MG63 (cell line): ENCODE results near the gene MTFMT. TPM values are rescaled to one million over a fixed set of nuclear protein-coding genes. Genes with fewer than 3 reads are reported as not detected.

Experiments
- DNase-seq: peaks from one replicate; pipeline ENCODE4 v3.0.0-alpha.2; 2020
- H3K27me3 ChIP-seq: fragments of 250-450 bp; sonication (Bioruptor Pico); 2 replicates; pipeline ENCODE4 v1.5.1; 2020; ENCODE audit warnings: mild to moderate bottlenecking, moderate library complexity
- H3K36me3 ChIP-seq: fragments of 250-450 bp; sonication (Bioruptor Pico); 2 replicates; pipeline ENCODE4 v1.5.1; 2020; ENCODE audit warnings: mild to moderate bottlenecking, moderate library complexity
- H3K4me3 ChIP-seq: fragments of 250-450 bp; sonication (Bioruptor Pico); 2 replicates; pipeline ENCODE4 v1.5.1; 2020; ENCODE audit warnings: mild to moderate bottlenecking, moderate library complexity
- H3K9me3 ChIP-seq: fragments of 250-450 bp; sonication (Bioruptor Pico); 2 replicates; pipeline ENCODE4 v1.5.1; 2020; ENCODE audit warnings: mild to moderate bottlenecking, moderate library complexity
- total RNA-seq: library from RNA; depleted of rRNA; stranded (reverse); fragments of >200 nt; shearing (Covaris generic); gene quantifications from 2 replicates; pipeline ENCODE4 v1.2.3, GENCODE V29; 2014; ENCODE audit warnings: low replicate concordance

MTFMT gene
- total RNA-seq, 1 experiment from 2014 or later, result 17.8 TPM

DNA sequence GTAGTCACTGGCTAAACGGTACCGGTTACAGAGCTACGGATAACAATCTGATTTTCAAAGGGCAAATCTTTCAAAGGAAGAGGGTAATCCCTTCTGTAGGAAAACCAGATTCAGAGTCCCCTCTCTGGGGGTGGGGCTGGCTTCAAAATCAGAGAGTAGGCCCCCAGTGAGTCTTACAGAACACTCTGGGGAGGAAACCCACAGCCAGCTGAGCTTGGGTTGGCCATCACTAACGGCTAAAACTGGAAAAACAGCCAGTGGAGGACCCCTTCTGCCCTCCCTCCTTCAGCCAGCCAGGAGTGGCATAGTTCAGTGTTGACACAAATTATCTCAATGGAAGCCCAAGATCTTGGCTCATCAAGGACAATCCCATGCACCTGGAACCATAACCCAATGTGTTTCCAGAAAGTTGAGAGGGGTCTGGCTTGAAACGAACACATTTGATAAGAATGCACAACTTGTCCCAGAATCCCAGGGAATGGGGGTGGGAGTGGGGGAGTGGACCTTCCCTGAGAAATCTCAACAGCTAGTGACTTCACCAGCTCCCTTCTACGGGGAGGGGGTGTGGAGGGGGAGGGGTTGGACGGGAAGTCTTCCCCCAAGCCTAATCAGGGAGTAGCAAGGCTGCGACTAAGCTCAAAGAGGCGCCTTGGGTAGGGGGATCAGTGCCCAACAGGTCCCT, 37.3 kb upstream of the MTFMT start:
- Histone ChIP-seq H3K36me3 (no peaks in the 10 kb centered on the region), H3K27me3 (no peaks in the 10 kb centered on the region), H3K4me3 (peak overlapping the region; percentile 42), H3K9me3 (no peaks in the 10 kb centered on the region)
- DNase-seq, result no peak

DNA sequence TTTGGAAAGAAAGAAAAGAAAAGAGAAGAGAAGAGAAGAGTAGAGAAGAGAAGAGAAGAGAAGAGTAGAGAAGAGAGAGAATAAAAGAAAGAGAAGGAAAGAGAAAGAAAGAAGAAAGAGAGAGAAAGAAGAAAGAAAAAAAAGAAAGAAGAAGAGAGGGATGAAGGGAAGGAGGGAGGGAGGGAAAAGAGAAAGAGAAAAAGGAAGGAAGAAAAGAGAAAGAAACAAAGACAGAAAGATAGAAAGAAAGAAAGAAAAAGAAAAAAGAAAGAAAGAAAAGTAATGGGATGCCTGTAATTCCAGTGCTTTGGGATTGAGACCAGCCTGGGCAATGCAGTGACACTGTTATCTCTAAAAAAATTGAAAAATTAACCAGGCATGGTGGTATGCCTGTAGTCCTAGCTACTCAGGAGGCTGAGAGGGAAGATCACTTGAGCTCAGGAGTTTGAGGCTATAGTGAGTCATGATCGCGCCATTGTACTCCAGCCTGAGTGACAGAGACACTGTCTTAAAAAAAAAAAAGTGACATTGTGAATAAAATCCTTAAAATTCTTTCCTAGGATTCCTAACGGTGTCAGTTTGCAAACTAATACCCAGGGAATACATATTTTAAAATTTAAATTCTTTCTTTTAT, 36.7 kb upstream of the MTFMT start:
- no peaks in the 10 kb centered on the region for H3K36me3 ChIP-seq
- no peaks in the 10 kb centered on the region for H3K27me3 ChIP-seq
- DNase-seq, result no peak
- H3K9me3 ChIP-seq, result no peaks in the 10 kb centered on the region
- no peak overlapping the region; the same call in 1 of the 2 replicates for H3K4me3 ChIP-seq

DNA sequence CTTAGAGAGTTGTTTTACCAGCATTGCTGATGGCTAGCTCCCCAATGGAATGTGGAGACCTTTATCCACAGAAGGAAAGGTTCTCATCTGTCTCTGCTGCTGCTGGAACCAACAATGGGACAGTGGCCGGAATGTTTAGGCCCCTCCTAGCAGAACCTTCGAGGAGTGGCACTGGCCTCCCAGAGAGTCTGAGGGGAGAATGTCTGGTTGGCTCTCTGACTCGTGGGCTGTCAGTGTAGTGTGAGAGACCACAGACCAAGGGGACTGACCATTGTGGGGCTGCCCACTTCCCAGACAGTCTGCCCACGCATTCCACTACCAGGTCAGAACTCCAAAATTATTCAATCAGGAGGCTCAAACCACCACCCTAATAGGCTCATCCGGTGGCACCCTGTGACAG, 33.3 kb upstream of the MTFMT start:
- Histone ChIP-seq H3K36me3 (no peaks in the 10 kb centered on the region), H3K9me3 (no peaks in the 10 kb centered on the region), H3K4me3 (no peak overlapping the region), H3K27me3 (no peaks in the 10 kb centered on the region)
- no peak for DNase-seq

DNA sequence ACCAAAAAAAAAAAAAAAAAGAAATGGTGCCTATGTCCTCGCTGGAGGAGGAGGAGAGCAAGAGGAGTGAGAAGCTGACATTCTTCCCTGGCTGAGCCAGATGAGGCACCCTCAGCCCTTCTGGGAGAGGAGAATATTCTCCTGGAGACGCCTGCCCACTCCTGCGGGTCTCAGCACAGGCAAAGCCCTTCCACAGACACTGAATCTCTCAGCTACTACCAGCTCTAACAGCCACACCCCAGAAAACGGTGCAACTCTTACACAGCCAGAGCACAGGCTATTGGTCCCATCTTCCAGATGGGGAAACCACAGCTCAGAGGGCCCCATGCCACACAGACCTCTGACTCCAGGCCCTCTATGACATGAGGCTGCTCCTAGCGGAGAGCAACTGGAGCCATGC, 32.6 kb upstream of the MTFMT start:
- Histone ChIP-seq H3K9me3 (no peaks in the 10 kb centered on the region), H3K27me3 (no peaks in the 10 kb centered on the region), H3K36me3 (no peaks in the 10 kb centered on the region), H3K4me3 (no peak overlapping the region)
- no peak for DNase-seq

DNA sequence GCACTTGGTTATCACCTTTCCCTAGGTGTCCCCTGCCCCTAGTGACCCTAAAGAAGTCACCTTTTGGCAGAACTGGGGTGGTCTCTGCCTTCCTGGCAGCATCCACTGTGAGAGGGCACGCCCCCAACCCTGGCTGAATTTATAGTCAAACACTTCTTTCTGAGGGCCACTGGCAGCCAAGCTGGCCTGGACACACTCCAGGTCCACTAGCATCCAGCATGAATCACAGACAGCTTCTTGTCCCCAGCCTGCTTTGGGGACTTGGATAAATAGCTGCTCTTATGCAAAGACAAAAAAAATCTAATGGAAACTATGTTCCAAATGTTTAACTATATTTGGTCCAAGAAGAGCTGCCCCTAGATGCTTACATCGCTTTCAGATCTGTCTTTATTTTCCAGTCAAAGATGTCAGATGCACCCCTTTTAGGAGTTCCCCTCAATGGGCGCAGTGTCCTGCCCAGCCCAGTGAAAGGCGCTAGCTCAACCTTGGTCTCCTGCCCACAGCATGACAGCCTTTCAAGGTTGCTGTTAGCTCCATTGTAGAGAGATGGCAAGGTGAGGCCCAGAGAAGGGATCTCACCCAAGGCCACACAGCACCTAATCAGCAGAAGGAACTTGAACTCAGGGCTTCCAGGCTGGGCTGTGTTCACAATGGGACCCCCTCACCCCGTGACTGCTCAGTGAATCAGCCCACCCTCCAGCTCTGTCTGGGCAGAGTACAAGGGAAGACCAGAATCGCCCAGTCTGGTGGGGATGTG, 31.4 kb upstream of the MTFMT start:
- H3K9me3 ChIP-seq, result no peaks in the 10 kb centered on the region
- H3K36me3 ChIP-seq, result no peaks in the 10 kb centered on the region
- no peak overlapping the region for H3K4me3 ChIP-seq
- H3K27me3 ChIP-seq, result no peaks in the 10 kb centered on the region
- no peak for DNase-seq

DNA sequence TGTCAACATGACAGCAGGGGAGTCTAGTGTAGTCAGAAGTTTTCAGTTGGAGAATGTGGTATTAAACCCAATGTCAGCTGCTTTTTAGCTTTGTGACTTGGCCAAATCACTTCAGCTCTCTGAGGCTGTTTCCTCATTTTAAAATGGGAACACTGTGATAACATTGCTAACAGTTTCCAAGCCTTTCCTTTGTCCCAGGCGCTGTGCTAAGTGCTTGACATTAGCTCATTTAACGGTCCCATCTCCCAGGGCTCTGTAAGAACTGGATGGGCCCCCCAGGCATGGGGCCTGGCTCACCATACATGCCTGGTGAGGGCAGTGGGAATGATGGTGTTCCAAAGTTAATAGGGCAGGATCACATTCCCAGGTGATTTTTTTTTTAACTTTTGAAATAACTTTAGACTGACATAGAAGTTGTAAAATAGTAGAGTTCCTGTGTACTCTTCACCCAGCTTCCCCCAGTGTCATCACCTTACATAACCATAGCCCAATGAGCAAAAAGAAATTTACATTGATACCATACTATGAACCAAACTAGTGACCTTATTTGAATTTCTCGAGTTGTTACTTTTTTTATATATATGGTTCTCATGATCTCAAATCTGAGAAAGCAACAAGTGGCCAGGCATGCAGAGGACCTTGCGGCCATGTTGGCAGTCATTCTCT, 30.6 kb upstream of the MTFMT start:
- H3K36me3 ChIP-seq, result no peaks in the 10 kb centered on the region
- no peak for DNase-seq
- H3K4me3 ChIP-seq, result no peak overlapping the region
- H3K9me3 ChIP-seq, result no peaks in the 10 kb centered on the region
- H3K27me3 ChIP-seq, result no peaks in the 10 kb centered on the region

DNA sequence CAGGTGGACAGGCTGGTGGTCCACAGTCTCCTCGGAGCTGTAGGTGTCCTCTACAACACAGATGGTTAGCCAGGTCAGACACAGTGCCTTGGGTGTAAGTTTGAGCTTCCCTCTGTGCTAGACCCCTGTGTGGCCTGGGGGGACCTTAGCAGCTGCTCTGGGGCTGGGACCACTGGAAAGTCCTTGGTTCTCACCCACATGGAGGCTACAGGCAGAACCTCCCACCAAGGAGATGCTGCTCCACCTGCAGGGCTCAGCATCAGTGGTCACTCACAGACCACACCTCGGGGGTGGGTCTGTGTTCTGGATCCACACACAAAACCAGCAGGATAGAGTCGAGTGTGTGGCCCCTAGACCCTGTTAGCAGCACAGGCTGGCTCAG, 29.9 kb upstream of the MTFMT start:
- H3K9me3 ChIP-seq, result no peaks in the 10 kb centered on the region

DNA sequence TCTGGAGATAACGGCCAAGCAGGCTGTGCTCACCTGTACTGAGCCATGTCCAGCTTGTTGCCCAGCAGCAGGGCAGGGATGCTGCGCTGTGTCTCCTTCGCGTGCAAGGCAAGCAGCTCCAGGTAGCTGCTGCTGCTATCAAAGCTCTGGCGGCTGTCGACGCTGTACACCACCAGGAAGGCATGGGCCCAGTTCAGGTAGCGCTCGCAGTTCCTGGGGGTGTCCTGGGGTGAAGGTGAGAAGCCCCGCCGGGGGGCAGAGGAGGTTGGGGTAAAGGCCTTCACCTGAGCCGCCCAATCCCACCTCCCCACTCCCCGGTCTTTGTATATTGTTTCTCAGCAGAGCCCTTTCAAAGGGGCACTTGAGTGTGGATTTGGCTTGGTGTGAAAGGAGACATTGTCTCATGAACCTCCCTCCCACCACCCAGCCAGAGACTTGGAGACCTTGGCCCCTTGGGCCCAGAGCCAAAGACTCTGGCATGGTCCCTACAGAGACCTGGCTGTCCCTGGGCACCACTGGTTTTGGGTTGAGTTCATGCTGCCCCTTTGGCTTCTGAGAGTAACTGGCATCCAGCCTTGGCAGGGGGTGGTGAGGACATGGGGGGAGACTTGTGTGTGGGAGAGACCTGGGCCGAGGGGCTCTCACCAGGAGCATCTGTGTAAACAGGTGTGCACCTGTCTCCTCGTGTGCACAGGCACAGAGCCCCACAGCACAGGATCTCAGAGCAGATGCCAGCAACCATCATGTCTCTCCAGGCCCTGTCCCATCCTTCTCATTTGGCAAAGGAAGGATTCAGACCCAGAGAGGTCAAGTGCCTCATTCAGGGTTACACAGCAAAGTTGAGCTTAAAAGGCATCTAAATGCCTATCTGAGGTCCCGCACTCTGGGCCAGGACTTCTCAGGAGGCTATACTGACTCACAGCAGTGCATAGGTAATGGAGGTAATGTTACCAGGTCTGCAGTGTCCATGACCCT, 29.2 kb upstream of the MTFMT start:
- no peaks in the 10 kb centered on the region for H3K27me3 ChIP-seq
- H3K9me3 ChIP-seq, result no peaks in the 10 kb centered on the region
- H3K4me3 ChIP-seq, result no peak overlapping the region
- H3K36me3 ChIP-seq, result no peaks in the 10 kb centered on the region
- no peak for DNase-seq

More for the DNA sequence above, 29.9 kb upstream of the MTFMT start:
- H3K4me3 ChIP-seq, result no peak overlapping the region
- no peak for DNase-seq
- no peaks in the 10 kb centered on the region for H3K36me3 ChIP-seq
- no peaks in the 10 kb centered on the region for H3K27me3 ChIP-seq

DNA sequence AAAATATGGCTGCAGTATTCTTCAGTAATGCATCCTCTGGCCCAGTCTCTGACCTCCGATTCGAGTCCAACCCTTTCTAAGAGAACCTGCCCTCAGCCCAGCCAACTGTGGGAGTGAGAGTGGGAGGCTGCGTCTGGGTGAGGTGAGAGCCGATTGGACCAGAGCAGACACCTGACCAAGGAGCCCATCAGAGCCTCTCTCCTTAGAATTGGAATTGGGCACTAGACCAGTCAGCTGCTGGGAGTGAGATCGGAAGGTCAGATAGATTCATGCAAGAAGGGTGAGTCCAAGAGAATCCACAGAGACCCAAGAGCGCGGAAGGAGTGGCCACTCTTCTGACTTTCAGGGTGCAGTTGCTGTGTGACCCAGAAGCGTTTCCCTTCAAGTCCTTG, 28.1 kb upstream of the MTFMT start:
- Histone ChIP-seq H3K27me3 (no peaks in the 10 kb centered on the region), H3K4me3 (no peak overlapping the region), H3K36me3 (no peaks in the 10 kb centered on the region), H3K9me3 (no peaks in the 10 kb centered on the region)
- no peak for DNase-seq

DNA sequence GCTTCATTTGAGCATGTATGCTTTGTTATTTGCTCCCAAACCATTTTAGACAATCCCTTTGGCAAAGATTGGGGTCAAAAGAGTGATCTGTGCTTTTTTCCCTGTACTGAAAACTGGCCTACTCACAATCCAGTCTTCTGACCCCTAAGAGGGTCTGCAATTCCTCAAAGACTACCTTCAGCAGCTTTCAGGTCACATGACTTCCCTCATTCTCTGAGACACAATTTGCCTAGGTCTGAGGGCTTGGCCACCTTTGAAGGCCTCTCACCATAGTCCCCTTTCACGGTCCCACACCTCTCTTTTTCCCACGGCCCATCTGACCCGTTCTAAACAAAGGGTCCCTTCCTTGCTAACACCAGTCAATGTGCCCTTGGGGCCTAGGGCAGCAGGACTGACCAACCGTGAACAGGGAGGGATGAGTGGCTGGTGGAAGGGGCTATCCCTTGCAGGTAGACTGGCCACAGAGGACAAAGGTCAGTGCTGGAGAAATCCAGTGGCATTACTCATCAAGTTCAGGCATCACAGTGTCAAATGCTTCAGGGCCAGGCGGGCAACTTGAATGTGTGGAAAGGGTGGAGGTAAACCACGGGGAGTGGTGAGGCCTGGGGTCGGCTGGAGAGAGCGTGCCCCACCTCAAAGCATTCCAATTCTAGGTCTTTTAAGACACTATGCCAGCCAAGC, 27.6 kb upstream of the MTFMT start:
- no peak for DNase-seq
- H3K9me3 ChIP-seq, result no peaks in the 10 kb centered on the region
- H3K36me3 ChIP-seq, result no peaks in the 10 kb centered on the region
- no peaks in the 10 kb centered on the region for H3K27me3 ChIP-seq
- H3K4me3 ChIP-seq, result no peak overlapping the region

DNA sequence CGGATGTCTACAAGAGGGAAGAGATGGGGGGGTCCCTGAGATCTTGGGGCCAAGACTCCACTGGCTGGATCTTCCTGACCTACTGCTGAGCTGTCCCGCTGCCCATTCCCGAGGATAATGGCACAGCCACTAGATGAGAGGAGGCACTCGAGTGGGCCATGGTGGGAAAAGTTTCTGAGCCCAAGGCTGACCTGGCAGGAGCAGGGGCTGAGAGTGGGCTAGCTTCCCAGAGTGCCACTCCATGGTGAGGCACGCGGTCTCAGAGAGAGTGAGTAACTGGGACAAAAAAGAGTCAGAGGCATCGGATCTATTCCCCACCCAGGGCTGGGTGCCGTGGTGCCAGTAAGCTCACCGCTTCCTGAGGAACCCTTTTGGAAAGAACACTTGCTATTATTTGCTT, 26.7 kb upstream of the MTFMT start:
- no peaks in the 10 kb centered on the region for H3K9me3 ChIP-seq
- H3K27me3 ChIP-seq, result no peaks in the 10 kb centered on the region
- H3K36me3 ChIP-seq, result no peaks in the 10 kb centered on the region
- no peak for DNase-seq
- no peak overlapping the region for H3K4me3 ChIP-seq

DNA sequence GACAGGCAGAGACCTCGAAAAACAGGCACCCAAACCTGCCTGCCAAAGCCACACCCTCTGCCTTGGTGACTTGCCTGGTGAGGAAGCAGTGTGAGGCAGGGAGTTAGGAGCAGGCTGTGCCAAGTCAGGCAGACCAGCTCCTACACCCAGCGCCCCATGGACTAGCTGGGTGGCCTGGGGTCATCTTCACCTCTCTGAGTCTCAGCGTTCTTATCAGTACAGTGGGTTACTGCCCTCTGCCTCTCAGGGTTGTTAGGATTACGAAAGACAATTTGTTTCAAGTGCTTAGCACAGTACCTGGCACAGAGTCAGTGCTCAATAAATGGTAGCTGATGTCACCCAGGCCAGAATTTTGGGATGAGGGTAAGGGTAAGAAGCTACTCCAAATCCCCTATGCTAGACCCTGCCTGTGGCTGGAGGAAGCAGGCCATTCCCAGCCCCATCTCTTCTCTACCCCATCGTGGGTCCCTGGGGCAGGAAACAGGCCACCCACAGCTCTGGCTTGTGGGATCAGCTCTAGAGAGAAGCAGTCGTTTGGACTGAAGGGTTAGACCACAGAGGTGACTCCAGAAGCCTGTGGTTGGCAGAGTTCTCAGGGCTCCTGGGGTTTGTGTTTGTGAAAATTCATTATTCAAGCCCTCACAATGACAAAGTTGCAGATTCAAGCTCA, 25.9 kb upstream of the MTFMT start:
- no peaks in the 10 kb centered on the region for H3K9me3 ChIP-seq
- H3K4me3 ChIP-seq, result no peak overlapping the region
- no peaks in the 10 kb centered on the region for H3K27me3 ChIP-seq
- H3K36me3 ChIP-seq, result no peaks in the 10 kb centered on the region
- peak; percentile 72 for DNase-seq

DNA sequence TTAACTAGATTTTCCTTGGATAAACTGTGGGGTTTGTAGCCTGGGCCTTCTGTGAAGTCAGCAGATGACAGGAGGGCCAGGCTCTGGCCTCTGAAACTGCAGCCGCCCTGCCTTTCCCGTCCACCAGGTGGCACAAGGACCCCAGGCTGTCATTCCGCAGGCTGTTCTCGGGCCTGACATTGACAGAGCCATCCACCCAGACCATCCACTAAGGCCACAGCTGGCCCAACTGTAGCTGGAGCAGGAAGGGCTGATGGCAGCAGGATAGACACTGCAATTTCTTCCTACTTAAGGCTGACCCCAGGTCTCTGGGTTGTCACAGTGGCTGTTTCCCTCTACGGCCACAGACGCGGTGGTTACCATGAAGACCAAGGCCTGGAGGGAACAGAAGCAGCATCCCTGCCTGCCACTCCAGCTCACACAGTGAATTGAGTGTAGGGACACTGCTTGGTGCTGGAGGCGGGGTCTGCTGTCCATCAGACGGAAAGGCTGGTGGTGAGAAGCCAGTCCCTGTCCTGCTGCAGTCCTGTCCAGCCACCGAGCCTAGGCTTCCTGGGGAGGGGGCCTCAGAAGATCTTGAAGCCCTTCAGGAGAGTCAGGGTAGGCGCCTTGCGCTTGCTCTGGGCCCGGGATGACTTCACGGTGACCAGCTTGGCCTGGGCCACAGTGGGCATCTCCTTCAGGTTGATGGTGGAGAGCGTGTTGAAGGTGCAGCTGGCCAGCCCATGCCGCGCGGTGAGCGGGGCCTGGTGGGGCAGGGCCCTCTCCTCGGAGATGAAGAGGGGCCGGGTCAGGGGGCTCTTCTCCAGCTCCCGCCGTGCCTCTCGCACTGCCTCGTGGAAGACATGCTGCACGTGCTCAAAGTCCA, 25.1 kb upstream of the MTFMT start:
- H3K4me3 ChIP-seq, result no peak overlapping the region
- no peaks in the 10 kb centered on the region for H3K36me3 ChIP-seq
- H3K27me3 ChIP-seq, result no peaks in the 10 kb centered on the region
- peak; percentile 65 for DNase-seq
- no peaks in the 10 kb centered on the region for H3K9me3 ChIP-seq

DNA sequence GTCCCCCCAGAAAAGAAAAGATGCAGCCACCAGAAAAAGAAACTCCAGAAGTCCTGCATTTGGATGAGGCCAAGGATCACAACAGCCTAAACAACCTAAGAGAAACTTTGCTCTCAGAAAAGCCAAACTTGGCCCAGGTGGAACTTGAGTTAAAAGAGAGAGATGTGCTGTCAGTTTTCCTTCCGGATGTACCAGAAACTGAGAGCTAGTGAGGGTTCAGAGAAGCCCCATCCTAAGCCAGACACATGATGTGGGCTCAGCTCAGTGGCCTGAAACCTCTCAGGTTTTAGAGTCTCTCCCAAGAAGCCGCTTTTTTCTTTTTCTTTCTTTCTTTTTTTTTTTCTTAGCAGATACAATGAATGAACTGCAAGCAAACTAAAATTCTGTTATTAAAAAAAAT, 23.5 kb upstream of the MTFMT start:
- Histone ChIP-seq H3K36me3 (no peaks in the 10 kb centered on the region), H3K9me3 (no peaks in the 10 kb centered on the region), H3K4me3 (no peak overlapping the region), H3K27me3 (no peaks in the 10 kb centered on the region)
- no peak for DNase-seq

DNA sequence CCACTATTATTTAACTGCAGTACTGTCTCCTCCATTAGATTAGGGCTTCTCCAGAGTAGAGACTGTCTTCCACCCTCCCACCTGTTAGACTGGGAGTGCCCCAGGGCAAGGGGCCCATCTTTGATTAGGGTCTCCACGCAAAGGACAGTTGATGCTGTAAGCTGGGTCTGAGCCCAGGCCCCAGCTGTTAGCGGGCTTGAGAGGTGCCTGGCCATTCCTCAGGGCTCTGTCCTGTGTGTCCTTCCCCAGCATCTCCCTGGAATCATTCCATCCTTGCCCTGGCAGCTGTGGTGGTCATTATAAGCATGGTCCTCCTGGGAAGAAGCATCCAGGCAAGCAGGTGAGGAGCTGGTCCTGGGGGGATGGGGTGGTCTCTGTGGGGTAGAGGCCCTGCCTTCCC, 21.8 kb upstream of the MTFMT start:
- Histone ChIP-seq H3K27me3 (no peaks in the 10 kb centered on the region), H3K9me3 (no peaks in the 10 kb centered on the region), H3K4me3 (no peak overlapping the region), H3K36me3 (no peaks in the 10 kb centered on the region)
- no peak for DNase-seq
